Stimulated activated CD4-positive, alpha-beta T cell treated with anti-CD3 and anti-CD28 coated beads, Interleukin-2, amount 100 ng/mL, for 24 hours (primary cell): ENCODE results near the gene DPF3.

Experiments used
- DNase-seq, 2 donors: peaks; one replicate each; pipeline ENCODE4 v3.0.0-alpha.2; 2020

The DPF3 gene

GRCh38 chr14:72708708-72709475 lies 185.0 kb downstream of the DPF3 start:
- DNase-seq = no peak

GRCh38 chr14:72708222-72708621 lies 185.7 kb downstream of the DPF3 start:
- no peak for DNase-seq

- no peak for DNase-seq
Observed at GRCh38 chr14:72706485-72706884, 187.4 kb downstream of the DPF3 start.

- no peak for DNase-seq
Observed at GRCh38 chr14:72704502-72704901, 189.4 kb downstream of the DPF3 start.

- DNase-seq = no peak
Observed at GRCh38 chr14:72701605-72702004, 192.3 kb downstream of the DPF3 start.

GRCh38 chr14:72701237-72701565 lies 192.7 kb downstream of the DPF3 start:
- DNase-seq = no peak

- no peak for DNase-seq
Observed at GRCh38 chr14:72700338-72701236, 193.3 kb downstream of the DPF3 start.

- no peak for DNase-seq
Observed at GRCh38 chr14:72699852-72700257, 194.0 kb downstream of the DPF3 start.

GRCh38 chr14:72699443-72699842 lies 194.5 kb downstream of the DPF3 start:
- DNase-seq = no peak

GRCh38 chr14:72692696-72693095 lies 201.2 kb downstream of the DPF3 start:
- no peak for DNase-seq

GRCh38 chr14:72690324-72690723 lies 203.6 kb downstream of the DPF3 start:
- DNase-seq = no peak

GRCh38 chr14:72688990-72689671 lies 204.8 kb downstream of the DPF3 start:
- DNase-seq = no peak

- DNase-seq = no peak
Observed at GRCh38 chr14:72686832-72687231, 207.1 kb downstream of the DPF3 start.

GRCh38 chr14:72686101-72686500 lies 207.8 kb downstream of the DPF3 start:
- DNase-seq = no peak

GRCh38 chr14:72685456-72685855 lies 208.4 kb downstream of the DPF3 start:
- no peak for DNase-seq

- DNase-seq = no peak
Observed at GRCh38 chr14:72683787-72684186, 210.1 kb downstream of the DPF3 start.

- no peak for DNase-seq
Observed at GRCh38 chr14:72682188-72682587, 211.7 kb downstream of the DPF3 start.

- DNase-seq = no peak
Observed at GRCh38 chr14:72680853-72681640, 212.9 kb downstream of the DPF3 start.

- no peak for DNase-seq
Observed at GRCh38 chr14:72679536-72680151, 214.3 kb downstream of the DPF3 start.

GRCh38 chr14:72679141-72679535 lies 214.8 kb downstream of the DPF3 start:
- DNase-seq = no peak

- DNase-seq = no peak
Observed at GRCh38 chr14:72678356-72678755, 215.5 kb downstream of the DPF3 start.

GRCh38 chr14:72677664-72678063 lies 216.2 kb downstream of the DPF3 start:
- DNase-seq = no peak
